Left hindlimb (tissue), 1 donor: ENCODE data around the gene PEAR1.

ENCODE experiments used
- DNase-seq: peaks from one replicate; pipeline ENCODE4 v3.0.0-alpha.2; 2018

PEAR1 gene

GRCh38 chr1:156893048-156893953, at the start of gene PEAR1:
TSS of gene PEAR1 (plus strand) at chr1:156893718. CDS start at chr1:156903927, 10,209 bp downstream.
- peak; percentile 87 for DNase-seq

- DNase-seq = no peak
These were observed 49.4 kb upstream of the PEAR1 start for GRCh38 chr1:156844102-156844501.

- DNase-seq = no peak
These were observed 48.9 kb upstream of the PEAR1 start for GRCh38 chr1:156844638-156845037.

- DNase-seq = no peak
These were observed 48.2 kb upstream of the PEAR1 start for GRCh38 chr1:156845055-156845952.

GRCh38 chr1:156845953-156846545, 47.5 kb upstream of the PEAR1 start:
- DNase-seq = no peak

GRCh38 chr1:156846643-156847042, 46.9 kb upstream of the PEAR1 start:
- no peak for DNase-seq

GRCh38 chr1:156847591-156848460, 45.7 kb upstream of the PEAR1 start:
- no peak for DNase-seq

- no peak for DNase-seq
These were observed 44.9 kb upstream of the PEAR1 start for GRCh38 chr1:156848461-156849150.

- DNase-seq = no peak
These were observed 44.4 kb upstream of the PEAR1 start for GRCh38 chr1:156849151-156849496.

GRCh38 chr1:156851779-156852417, 41.6 kb upstream of the PEAR1 start:
- no peak for DNase-seq

- DNase-seq = peak; percentile 59
These were observed 41.1 kb upstream of the PEAR1 start for GRCh38 chr1:156852418-156852874.

- no peak for DNase-seq
These were observed 39.8 kb upstream of the PEAR1 start for GRCh38 chr1:156853761-156854160.

- DNase-seq = no peak
These were observed 38.9 kb upstream of the PEAR1 start for GRCh38 chr1:156854634-156855033.

- no peak for DNase-seq
These were observed 37.2 kb upstream of the PEAR1 start for GRCh38 chr1:156856282-156856785.

- no peak for DNase-seq
These were observed 36.0 kb upstream of the PEAR1 start for GRCh38 chr1:156857532-156857931.

- DNase-seq = no peak
These were observed 35.0 kb upstream of the PEAR1 start for GRCh38 chr1:156858555-156858956.

GRCh38 chr1:156858959-156859522, 34.5 kb upstream of the PEAR1 start, which contains the start of gene INSRR:
TSS of gene INSRR (minus strand) at chr1:156859117. CDS start at chr1:156858621, 496 bp downstream.
- no peak for DNase-seq

- DNase-seq = no peak
These were observed 33.9 kb upstream of the PEAR1 start for GRCh38 chr1:156859523-156860112.

GRCh38 chr1:156860113-156860627, 33.3 kb upstream of the PEAR1 start:
- peak; percentile 67 for DNase-seq
